SK-MEL-5 (cell line): ENCODE results near the gene BCL7C. TPM values are rescaled to one million over a fixed set of nuclear protein-coding genes. Genes with fewer than 3 reads are reported as not detected.

Source experiments
- DNase-seq: peaks from one replicate; pipeline ENCODE4 v3.0.0-alpha.2; 2016; ENCODE audit warnings: low read depth, low spot score
- in situ Hi-C: cut with HindIII; loops from 2 replicates; pipeline ENCODE4 v1.10.0; 2016; ENCODE audit warnings: low sequenced_read_pairs, high pct_unique_total_duplicates, low pct_unique_long_range_greater_than_20kb
- total RNA-seq: library from RNA; depleted of rRNA; stranded (reverse); fragments of >200 nt; shearing (Covaris generic); gene quantifications from 2 replicates; pipeline ENCODE4 v1.2.3, GENCODE V29; 2014

The BCL7C gene
- total RNA-seq, 1 experiment from 2014 or later = 21.5 TPM

- in situ Hi-C loops = no loop called here
- no peak for DNase-seq
Observed at GRCh38 chr16:30924076-30924912, 30.4 kb upstream of the BCL7C start.

- in situ Hi-C loops = no loop called here
Observed at GRCh38 chr16:30923554-30924075, 29.7 kb upstream of the BCL7C start, which contains the start of gene FBXL19. TSS of gene FBXL19 (plus strand) at chr16:30923572. CDS start at chr16:30925755, 2,183 bp downstream.

GRCh38 chr16:30922960-30923535 is 29.2 kb upstream of the BCL7C start:
- peak; percentile 99 for DNase-seq
- in situ Hi-C loops = no loop called here

More at GRCh38 chr16:30923554-30924075, 29.7 kb upstream of the BCL7C start, which contains the start of gene FBXL19:
- DNase-seq = no peak

- in situ Hi-C loops = no loop called here
- DNase-seq = peak; percentile 99
Observed at GRCh38 chr16:30922420-30922959, 28.6 kb upstream of the BCL7C start.

GRCh38 chr16:30921748-30922419 is 28.0 kb upstream of the BCL7C start:
- in situ Hi-C loops = no loop called here
- DNase-seq = peak; percentile 87

GRCh38 chr16:30921459-30921747 is 27.5 kb upstream of the BCL7C start:
- no peak for DNase-seq
- in situ Hi-C loops = no loop called here

- DNase-seq = no peak
- in situ Hi-C loops = no loop called here
Observed at GRCh38 chr16:30920891-30921290, 27.0 kb upstream of the BCL7C start.

GRCh38 chr16:30918614-30919013 is 24.7 kb upstream of the BCL7C start:
- DNase-seq = no peak
- in situ Hi-C loops = no loop called here

GRCh38 chr16:30914830-30915229 is 21.0 kb upstream of the BCL7C start:
- no peak for DNase-seq

GRCh38 chr16:30912794-30913412 is 19.0 kb upstream of the BCL7C start:
- no peak for DNase-seq
- in situ Hi-C loops = no loop called here

More at GRCh38 chr16:30914830-30915229, 21.0 kb upstream of the BCL7C start:
- in situ Hi-C loops = no loop called here

GRCh38 chr16:30910427-30911029 is 16.7 kb upstream of the BCL7C start:
- no peak for DNase-seq
- in situ Hi-C loops = no loop called here

- in situ Hi-C loops = no loop called here
Observed at GRCh38 chr16:30907064-30907463, 13.2 kb upstream of the BCL7C start.

GRCh38 chr16:30904114-30904780 is 10.4 kb upstream of the BCL7C start:
- in situ Hi-C loops = no loop called here
- no peak for DNase-seq

More at GRCh38 chr16:30907064-30907463, 13.2 kb upstream of the BCL7C start:
- no peak for DNase-seq

GRCh38 chr16:30903596-30903995 is 9.7 kb upstream of the BCL7C start:
- DNase-seq = no peak
- in situ Hi-C loops = no loop called here

GRCh38 chr16:30903002-30903401 is 9.1 kb upstream of the BCL7C start:
- DNase-seq = no peak
- in situ Hi-C loops = no loop called here

GRCh38 chr16:30902029-30902972 is 8.4 kb upstream of the BCL7C start:
- DNase-seq = peak; percentile 50
- in situ Hi-C loops = no loop called here
